ENCODE results near the gene HES4.
"Not testable (repeated sequence)": the region's sequence is repeated elsewhere in the genome, so short reads cannot be mapped to it uniquely, and the experiment has no call there.

Gene HES4

DNA sequence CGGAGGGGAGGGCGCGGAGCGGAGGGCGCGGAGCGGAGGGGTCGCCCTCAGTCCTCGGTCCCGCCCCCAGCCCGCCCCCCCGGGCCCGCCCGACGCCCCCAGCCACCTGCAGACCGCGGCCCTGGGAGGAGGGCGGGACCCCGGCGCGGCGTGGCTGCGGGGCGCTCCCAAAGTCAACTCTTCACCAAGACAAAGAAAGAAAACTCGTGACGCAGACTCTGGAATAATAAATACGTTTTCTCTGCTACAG lies 1.2 kb downstream of the HES4 start:
- DNase-seq (ENCODE audit: low read depth, low spot score), result no peak

DNA sequence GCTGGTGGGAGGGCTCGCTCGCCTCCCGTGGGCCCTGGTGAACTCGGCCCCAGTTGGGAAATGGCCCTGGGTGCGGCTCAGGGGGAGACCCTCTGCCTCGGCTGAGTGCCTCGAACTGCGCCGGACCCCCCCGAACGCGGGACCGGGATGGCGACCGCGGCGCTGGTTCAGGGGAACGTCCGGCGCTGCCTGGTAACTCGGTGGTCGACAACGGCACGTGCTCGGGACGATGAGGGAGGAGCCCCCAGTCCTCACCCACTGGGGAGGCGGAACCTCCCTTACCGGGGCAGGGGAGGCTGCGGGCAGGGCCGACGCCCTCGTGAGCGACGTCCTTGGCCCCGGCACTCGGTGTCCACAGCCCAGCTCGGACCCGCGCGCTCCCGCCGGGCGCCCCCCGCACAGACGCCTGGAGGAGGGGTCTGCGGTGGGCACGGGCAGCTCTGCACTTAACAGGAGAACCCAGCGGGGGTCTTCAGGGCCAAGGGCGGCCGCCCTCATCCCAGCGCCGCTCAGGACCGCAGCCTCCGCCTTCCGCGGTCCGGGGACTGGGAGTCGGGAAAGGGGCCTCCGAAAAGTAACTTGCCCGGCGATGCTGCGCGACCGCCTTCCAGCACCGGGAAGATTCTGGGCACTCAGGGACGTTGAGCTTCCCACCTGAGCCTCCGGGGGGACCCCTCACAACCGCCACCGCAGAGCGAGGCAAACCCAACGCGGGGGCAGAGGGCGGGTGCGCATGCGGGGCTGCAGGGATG lies 1.7 kb downstream of the HES4 start:
- DNase-seq (ENCODE audit: low read depth, low spot score), result no peak

- no peak for DNase-seq (ENCODE audit: low read depth, low spot score)
These were observed 2.2 kb downstream of the HES4 start for GRCh38 chr1:997713-997992.

GRCh38 chr1:996851-997712 lies 2.8 kb downstream of the HES4 start:
- DNase-seq (ENCODE audit: low read depth, low spot score), result no peak

DNA sequence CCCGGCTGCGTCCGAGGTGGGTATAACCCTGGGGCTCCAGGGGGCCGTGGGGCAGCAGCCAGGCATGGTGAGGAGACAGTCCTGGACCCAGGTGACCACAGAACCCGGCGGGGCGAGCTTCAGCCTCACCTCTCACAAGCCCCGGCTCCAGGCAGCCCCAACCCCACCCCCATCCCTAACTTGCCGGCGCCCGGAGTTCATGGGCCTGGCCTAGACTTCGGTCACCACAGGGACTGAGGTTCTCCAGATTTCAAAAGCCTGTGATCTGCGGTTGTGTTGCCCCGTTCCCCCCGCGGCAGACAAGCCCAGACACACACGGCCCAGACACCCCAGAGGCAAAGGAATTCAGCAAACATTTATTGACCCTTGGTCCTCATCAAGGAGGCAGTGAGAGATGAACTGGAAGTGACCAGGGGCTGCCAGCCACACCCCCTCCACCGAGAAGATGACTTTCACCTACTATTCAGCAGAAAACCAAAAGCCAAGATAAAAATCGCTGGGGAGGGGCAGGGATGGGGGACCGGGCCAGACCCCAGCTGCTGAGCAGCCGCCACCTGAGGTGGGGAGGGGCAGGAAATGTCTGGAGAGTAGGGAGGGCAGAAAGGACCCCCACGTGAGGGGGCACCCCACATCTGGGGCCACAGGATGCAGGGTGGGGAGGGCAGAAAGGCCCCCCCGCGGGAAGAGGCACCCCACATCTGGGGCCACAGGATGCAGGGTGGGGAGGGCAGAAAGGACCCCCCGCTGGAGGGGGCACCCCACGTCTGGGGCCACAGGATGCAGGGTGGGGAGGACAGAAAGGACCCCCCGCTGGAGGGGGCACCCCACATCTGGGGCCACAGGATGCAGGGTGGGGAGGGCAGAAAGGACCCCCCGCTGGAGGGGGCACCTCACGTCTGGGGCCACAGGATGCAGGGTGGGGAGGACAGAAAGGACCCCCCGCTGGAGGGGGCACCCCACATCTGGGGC lies 3.9 kb downstream of the HES4 start:
- DNase-seq (ENCODE audit: low read depth, low spot score), result no peak

GRCh38 chr1:994546-994945 lies 5.4 kb downstream of the HES4 start:
- DNase-seq (ENCODE audit: low read depth, low spot score), result not testable (repeated sequence)

- no peak for DNase-seq (ENCODE audit: low read depth, low spot score)
These were observed 6.4 kb downstream of the HES4 start for GRCh38 chr1:993379-993995.

DNA sequence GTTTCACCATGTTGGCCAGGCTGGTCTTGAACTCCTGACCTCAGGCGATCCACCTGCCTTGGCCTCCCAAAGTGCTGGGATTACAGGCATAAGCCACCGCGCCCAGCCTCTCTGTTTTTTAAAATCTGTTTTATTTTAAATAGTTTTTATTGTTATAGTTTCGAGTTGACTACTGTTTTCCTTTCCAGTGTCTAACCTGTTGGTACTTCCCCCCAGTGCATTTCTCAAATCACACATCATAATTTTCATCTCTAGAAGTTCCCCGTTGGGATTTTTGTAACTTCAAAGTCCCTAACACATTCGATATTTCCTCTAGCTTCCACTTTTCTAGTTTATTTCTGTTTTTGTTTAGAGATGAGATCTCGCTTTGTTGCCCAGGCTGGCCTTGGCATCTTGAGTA lies 7.5 kb downstream of the HES4 start:
- no peak for DNase-seq (ENCODE audit: low read depth, low spot score)

DNA sequence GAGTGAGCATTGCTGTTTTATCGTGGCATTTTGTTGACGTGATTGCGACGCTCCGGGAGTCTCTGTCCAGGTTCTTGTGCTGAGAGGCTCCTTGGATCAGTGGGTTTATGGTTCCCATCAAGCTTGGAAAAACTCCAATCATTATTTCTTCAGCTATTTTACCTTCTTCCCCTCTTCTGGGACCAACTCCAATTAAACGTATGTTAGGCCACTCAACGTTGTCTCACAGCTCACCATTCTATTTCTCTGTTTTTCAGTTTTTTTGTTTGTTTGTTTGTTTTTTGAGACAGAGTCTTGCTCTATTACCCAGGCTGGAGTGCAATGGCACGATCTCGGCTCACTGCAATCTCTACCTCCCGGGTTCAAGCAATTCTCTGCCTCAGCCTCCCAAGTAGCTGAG lies 8.0 kb downstream of the HES4 start:
- DNase-seq (ENCODE audit: low read depth, low spot score), result no peak

DNA sequence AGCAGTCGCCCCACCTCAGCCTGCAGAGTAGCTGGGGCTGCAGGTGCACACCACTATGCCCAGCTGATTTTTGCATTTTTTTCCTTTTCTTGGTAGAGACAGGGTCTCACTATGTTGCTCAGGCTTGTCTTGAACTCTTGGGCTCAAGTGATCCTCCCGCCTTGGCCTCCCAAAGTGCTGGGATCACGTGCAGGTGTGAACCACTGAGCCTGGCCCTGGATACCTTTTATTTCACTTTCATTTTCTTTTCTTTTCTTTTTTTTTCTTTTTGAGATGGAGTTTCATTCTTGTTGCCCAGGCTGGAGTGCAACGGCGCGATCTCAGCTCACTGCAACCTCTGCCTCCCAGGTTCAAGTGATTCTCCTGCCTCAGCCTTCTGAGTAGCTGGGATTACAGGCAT lies 8.6 kb downstream of the HES4 start:
- DNase-seq (ENCODE audit: low read depth, low spot score), result not testable (repeated sequence)

DNA sequence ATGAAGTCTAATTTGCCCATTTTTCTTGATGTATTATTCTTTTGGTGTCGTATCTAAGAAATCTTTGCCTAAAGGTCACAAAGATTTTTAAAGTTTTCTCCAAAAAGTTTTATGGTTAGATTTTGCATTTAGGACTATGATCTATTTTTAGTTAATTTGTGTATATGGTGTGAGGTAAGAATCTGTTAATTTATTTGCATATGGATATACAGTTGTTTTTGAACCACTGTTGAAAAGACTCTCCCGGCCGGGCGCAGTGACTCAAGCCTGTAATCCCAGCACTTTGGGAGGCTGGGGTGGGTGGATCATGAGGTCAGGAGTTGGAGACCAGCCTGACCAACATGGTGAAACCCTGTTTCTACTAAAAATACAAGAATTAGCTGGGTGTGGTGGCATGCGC lies 11.8 kb downstream of the HES4 start:
- DNase-seq (ENCODE audit: low read depth, low spot score), result not testable (repeated sequence)

- DNase-seq (ENCODE audit: low read depth, low spot score), result no peak
These were observed 14.8 kb downstream of the HES4 start for GRCh38 chr1:985126-985525.

DNA sequence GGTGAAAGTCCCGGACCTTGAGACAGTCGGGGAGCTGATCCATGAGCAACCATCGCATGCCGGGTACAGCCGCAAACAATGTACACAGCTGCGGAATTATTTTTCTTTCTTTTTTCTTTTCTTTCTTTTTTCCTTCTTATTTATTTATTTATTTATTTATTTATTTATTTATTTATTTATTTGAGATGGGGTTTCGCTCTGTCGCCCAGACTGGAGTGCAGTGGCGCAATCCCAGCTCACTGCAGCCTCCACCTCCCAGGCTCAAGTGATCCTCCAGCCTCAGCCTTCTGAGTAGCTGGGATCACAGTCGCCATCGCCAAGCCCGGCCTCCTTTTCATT lies 15.5 kb downstream of the HES4 start:
- DNase-seq (ENCODE audit: low read depth, low spot score), result no peak

DNA sequence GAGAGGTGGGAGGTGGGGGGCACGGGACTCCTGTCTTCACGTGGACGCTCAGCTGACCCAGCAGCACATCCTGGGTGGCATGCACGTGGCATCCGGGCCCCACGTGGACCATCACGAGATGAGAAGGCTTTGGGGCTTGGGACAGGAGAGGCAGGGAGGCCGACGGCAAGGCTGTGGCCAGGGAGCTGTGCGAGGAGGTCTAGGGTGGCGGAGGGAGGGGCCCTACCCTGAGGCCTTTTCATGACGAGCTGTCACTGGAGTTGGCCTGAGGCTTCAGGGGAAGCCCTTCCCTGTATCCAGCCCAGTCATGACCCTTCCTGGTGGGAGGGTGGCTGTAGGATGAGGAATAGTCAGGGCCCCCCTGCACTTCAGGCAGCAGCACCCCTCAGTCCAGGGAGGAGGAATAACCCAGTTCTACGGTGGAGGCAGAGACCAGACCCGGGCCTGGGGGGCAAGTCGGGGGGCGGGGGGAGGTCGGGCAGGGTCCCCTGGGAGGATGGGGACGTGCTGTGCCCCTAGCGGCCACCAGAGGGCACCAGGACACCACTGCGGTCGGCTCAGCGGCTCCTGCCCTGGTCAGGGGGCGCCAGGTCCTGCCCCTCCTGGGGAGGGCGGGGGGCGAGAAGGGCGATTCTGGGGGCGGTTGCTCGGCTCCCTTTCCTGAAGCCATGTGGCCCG lies 16.0 kb downstream of the HES4 start:
- peak; percentile 54 for DNase-seq (ENCODE audit: low read depth, low spot score)

- DNase-seq (ENCODE audit: low read depth, low spot score), result no peak
These were observed 17.0 kb downstream of the HES4 start for GRCh38 chr1:982765-983436.

GRCh38 chr1:981955-982558 lies 17.8 kb downstream of the HES4 start, which contains the start of gene PERM1:
TSS of gene PERM1 (minus strand) at chr1:982093. CDS start at chr1:981029, 1,064 bp downstream.
- DNase-seq (ENCODE audit: low read depth, low spot score), result no peak

DNA sequence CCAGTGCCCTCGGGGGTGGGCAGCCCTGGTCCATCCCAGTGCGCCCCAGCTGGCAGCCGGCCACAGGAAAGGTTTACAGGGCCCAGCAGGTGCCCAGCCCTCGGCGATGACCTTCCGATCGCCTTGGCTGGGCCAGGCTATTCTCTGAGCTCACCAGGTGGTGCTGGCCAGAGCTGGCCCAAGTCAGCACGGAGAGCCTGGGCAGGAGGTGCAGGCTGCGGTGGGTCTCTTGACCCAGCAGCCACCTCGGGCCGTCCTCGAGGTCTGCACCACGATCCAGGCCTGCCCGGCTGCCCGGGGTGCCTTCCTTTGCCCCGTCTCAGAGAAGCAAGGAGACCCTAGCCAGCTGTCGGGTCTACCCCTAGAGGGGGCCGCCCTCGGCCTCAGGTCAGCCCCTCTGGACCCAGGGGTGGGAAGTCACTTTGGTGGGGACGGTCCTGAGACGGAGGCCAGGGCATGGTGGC lies 18.4 kb downstream of the HES4 start:
- DNase-seq (ENCODE audit: low read depth, low spot score), result no peak

DNA sequence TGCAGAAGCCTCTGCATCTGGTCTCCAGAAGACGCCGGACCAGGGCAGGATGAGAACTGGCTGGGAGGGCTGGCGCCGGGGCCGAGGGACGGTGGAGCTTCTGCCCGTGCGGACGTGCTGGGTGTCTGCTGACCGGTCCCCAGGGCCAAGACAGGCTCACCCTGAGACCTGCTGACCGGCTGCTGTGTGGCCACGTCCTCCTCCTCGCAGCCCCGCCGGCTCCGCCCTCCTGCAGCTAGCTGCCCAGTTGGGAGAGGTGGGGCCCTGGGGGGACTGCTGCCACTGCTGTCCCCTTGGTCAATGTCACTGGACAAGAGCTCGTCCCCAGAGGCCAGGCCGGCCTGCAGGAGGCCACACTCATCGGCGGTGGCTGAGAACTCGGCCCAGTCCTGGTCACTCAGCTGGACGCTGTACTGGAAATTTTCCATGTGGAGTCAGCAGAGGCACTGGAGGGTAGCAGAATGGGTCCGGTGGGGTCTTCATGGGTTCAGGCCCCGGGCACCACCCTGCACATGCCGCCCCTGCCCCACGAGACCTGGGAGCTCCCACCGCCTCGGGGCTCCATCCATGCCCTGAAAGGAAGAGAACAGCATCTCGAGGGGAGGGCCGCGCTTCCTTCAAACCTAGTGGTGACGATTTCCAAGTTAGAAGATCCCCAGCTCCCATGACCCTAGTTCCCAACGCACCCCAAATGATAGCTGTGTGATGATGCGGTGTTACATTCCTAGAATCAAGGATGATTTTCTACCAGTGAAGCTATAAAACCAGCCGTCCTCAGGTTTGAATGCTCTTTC lies 19.1 kb downstream of the HES4 start:
- DNase-seq (ENCODE audit: low read depth, low spot score), result no peak

GRCh38 chr1:980137-980571 lies 19.7 kb downstream of the HES4 start:
- no peak for DNase-seq (ENCODE audit: low read depth, low spot score)

- no peak for DNase-seq (ENCODE audit: low read depth, low spot score)
These were observed 20.2 kb downstream of the HES4 start for GRCh38 chr1:979744-980072.

All from activated naive CD8-positive, alpha-beta T cell treated with anti-CD3 and anti-CD28 coated beads, Interleukin-2, amount 50 U/mL, for 16 hours (primary cell).